Right ventricle myocardium superior (tissue), 1 donor: ENCODE results near the gene GLI2. TPM values are rescaled to one million over a fixed set of nuclear protein-coding genes. Genes with fewer than 3 reads are reported as not detected.
A peak's percentile ranks its signal among the peaks of the same experiment; 100 is the strongest.

Experiments
- ATAC-seq: fragments of 200-7000 bp; cut with Tn5 transposase; one replicate; pipeline ENCODE4 v1.9.1; 2020; ENCODE audit warnings: mild to moderate bottlenecking; ENCODE audit not compliant: poor library complexity
- DNase-seq: peaks from one replicate; pipeline ENCODE4 v3.0.0-alpha.2; 2020
- intact Hi-C: fragments of 100-400 bp; cut with DNase I; formaldehyde crosslinking; loops from one replicate; pipeline ENCODE4 v1.11.2; 2022
- total RNA-seq: library from RNA; stranded (reverse); fragmentation: NEBNext Ultra II Directional; extraction: Animal tissue kit (Norgen Biotek cat#: 25700); gene quantifications from one replicate; pipeline ENCODE4 v1.2.1, GENCODE V29; 2021
- donor health status: DM: no; HTN: yes; CAD: no; lungs with severe emphysema.

GLI2 gene
- total RNA-seq, 1 donor from 2014 or later = 1.3 TPM

GRCh38 chr2:120765678-120766469, 30.2 kb downstream of the GLI2 start:
- ATAC-seq (peak; percentile 90), DNase-seq (peak; percentile 93)
- intact Hi-C loops = no loop called here

- ATAC-seq (no peak), DNase-seq (no peak)
- intact Hi-C loops = no loop called here
Observed at GRCh38 chr2:120766470-120767351, 31.0 kb downstream of the GLI2 start.

GRCh38 chr2:120767486-120768005, 31.9 kb downstream of the GLI2 start:
- intact Hi-C loops = no loop called here
- peak; percentile 28 for DNase-seq
- no peak for ATAC-seq

- ATAC-seq = no peak
- intact Hi-C loops = no loop called here
- DNase-seq = peak; percentile 39
Observed at GRCh38 chr2:120768112-120769048, 32.7 kb downstream of the GLI2 start.

- intact Hi-C loops = no loop called here
- ATAC-seq (no peak), DNase-seq (peak; percentile 22)
Observed at GRCh38 chr2:120769076-120769786, 33.6 kb downstream of the GLI2 start.

GRCh38 chr2:120769787-120770120, 34.1 kb downstream of the GLI2 start:
- intact Hi-C loops = no loop called here
- peak; percentile 16 for DNase-seq
- ATAC-seq = no peak

GRCh38 chr2:120770176-120770575, 34.5 kb downstream of the GLI2 start:
- ATAC-seq = no peak
- intact Hi-C loops = no loop called here

GRCh38 chr2:120770641-120771040, 35.0 kb downstream of the GLI2 start:
- intact Hi-C loops = no loop called here
- ATAC-seq (no peak), DNase-seq (peak; percentile 26)

More at GRCh38 chr2:120770176-120770575, 34.5 kb downstream of the GLI2 start:
- peak; percentile 8 for DNase-seq

- DNase-seq = peak; percentile 71
- intact Hi-C loops = no loop called here
- ATAC-seq = peak; percentile 86
Observed at GRCh38 chr2:120771111-120771780, 35.6 kb downstream of the GLI2 start.

GRCh38 chr2:120771781-120772208, 36.1 kb downstream of the GLI2 start:
- peak; percentile 40 for ATAC-seq
- intact Hi-C loops = no loop called here
- DNase-seq = no peak

- ATAC-seq = no peak
- intact Hi-C loops = no loop called here
- peak; percentile 22 for DNase-seq
Observed at GRCh38 chr2:120772261-120772660, 36.6 kb downstream of the GLI2 start.

- ATAC-seq (no peak), DNase-seq (peak; percentile 6)
- intact Hi-C loops = no loop called here
Observed at GRCh38 chr2:120773186-120773800, 37.6 kb downstream of the GLI2 start.

- DNase-seq (peak; percentile 30), ATAC-seq (no peak)
- intact Hi-C loops = no loop called here
Observed at GRCh38 chr2:120774557-120775160, 39.0 kb downstream of the GLI2 start.

- ATAC-seq (no peak), DNase-seq (peak; percentile 39)
- intact Hi-C loops = no loop called here
Observed at GRCh38 chr2:120775194-120775593, 39.5 kb downstream of the GLI2 start.

- ATAC-seq = no peak
- intact Hi-C loops = no loop called here
- peak; percentile 23 for DNase-seq
Observed at GRCh38 chr2:120775801-120776589, 40.3 kb downstream of the GLI2 start.

- peak; percentile 31 for DNase-seq
- intact Hi-C loops = no loop called here
- no peak for ATAC-seq
Observed at GRCh38 chr2:120776649-120777048, 41.0 kb downstream of the GLI2 start.
